ENCODE measurements around the gene RAD1.
A peak's percentile ranks its signal among the peaks of the same experiment; 100 is the strongest.
"Not testable (repeated sequence)": the region's sequence is repeated elsewhere in the genome, so short reads cannot be mapped to it uniquely, and the experiment has no call there.

Gene RAD1, protein sequence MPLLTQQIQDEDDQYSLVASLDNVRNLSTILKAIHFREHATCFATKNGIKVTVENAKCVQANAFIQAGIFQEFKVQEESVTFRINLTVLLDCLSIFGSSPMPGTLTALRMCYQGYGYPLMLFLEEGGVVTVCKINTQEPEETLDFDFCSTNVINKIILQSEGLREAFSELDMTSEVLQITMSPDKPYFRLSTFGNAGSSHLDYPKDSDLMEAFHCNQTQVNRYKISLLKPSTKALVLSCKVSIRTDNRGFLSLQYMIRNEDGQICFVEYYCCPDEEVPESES

DNA sequence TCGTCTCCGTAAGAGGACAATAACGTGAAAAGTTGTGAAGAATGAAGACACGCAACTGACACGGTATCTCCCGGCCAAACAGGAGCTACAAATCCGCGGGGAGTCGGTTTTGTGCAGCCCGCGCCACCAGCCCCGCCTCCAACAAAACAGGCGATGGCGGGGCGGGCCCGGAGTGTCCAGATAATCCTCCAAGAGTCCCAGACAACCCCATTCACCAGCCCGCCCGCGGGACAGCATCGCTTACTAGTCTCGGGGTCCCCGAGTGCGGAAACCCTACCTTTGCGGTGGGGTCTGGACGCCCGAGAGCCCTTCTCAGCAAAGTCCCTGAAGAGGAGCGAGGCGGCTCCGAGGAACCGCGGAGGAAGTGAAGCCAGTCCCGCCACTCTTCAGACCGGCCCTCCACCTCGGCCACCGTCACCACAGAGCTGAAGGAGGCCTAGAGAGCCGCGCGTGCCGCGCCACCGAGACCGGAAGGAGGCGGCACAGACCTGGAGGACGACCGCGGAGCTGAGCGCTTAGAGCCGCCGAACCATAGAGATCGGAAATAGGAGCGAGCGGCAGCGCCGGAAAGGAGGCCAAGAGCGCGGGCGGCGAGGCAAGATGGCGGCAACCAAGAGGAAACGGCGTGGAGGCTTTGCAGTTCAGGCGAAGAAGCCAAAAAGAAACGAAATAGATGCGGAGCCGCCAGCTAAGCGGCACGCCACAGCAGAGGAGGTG is at the start of gene RAD1, which contains the start of gene BRIX1:
Gene RAD1 (minus strand): TSS at position 366 of the 717 bp plus-strand sequence. CDS start 612 bp downstream, outside the sequence.
Gene BRIX1 (plus strand): TSS at position 573 of the 717 bp plus-strand sequence. CDS start 28 bp downstream, at position 601.
- DNase-seq (ENCODE audit: low read depth in 2 of 2): peak; percentile 86 to 89

DNA sequence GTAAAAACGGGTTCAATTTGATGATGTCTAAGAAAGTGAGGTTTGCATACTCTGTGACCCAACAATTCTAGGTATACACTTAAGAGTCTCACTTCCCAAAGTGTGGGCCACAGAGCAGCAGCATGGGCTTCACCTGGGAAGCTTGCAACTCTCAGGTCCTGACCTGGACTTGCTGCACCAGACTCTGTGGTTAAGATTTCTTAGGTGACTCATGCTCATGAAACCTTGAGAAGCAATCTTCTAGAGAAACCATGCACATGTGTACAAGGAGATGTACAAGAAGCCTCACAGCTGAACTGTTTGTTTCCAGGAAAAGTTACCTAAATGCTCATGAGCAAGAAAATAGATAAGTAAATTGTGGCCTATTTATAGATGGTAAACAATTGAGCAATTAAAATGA is 44.0 kb upstream of the RAD1 start:
- no peak for DNase-seq (ENCODE audit: low read depth in 2 of 2)

- DNase-seq (ENCODE audit: low read depth in 2 of 2): no peak
Measured at GRCh38 chr5:34957857-34958690, 42.8 kb upstream of the RAD1 start.

DNA sequence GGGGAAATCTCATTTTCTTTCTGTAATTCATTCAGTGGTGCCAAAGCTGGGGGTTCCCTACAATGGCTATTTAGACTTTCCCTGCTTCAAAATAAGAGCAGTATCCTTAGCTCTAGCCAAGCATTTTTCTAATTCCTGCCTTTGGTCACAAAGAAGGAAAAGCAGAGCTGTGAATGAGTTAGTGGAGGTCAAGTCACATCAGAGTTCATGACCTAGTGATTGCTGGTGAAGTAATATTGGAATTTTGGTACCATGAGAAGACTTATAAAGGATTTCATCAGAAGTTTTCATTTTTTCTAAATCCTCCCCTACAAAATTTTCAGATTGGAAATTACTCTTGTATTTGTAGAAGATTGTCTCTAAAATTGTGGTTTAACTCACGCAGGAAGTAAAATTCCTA is 42.0 kb upstream of the RAD1 start:
- DNase-seq (ENCODE audit: low read depth in 2 of 2): no peak

DNA sequence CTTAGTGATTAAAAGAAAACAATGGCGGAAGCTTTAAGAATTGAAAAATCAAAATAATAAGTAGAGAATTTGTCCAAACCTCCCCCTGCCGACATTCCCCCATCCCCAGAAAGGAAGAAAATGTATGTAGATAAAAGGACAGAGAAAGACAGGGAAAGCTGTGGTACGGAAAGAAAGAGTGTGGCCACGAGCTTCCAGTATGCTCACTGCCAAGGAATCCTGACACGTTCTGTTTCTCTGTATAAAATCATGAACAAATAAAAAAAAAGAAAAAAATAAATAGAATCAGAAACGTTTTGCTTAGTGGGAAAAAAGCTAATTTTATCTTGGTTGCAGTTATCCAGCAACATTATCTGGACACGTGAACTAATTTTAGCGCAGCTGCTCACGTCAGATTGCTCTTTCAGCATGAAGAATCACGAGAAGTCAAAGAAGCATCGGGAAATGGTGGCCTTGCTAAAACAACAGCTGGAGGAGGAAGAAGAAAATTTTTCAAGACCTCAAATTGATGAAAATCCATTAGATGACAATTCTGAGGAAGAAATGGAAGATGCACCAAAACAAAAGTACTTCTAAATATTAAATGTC is 29.2 kb upstream of the RAD1 start:
- DNase-seq (ENCODE audit: low read depth in 2 of 2): no peak

- DNase-seq (ENCODE audit: low read depth in 2 of 2): no peak
Measured at GRCh38 chr5:34944044-34944443, 28.7 kb upstream of the RAD1 start.

- DNase-seq (ENCODE audit: low read depth in 2 of 2): no peak
Measured at GRCh38 chr5:34941936-34942335, 26.6 kb upstream of the RAD1 start.

DNA sequence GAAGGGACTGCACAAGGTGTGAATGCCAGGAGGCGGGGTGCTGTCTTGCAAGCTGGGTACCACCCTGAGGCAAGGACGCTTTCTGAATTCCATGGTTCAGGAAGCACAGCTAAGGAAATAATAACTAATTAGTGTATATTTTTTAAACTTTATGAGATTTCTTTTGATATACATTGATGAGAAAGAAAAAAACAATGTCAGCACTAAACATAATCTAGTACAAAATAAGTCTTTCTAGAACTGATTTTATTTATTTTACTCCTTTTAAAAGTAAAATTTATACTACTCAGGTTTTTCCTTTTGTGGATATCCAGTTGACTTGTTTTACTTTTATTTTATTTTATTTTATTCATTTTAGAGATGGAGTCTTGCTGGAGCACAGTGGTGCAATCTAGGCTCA is 17.6 kb upstream of the RAD1 start:
- no peak for DNase-seq (ENCODE audit: low read depth in 2 of 2)

DNA sequence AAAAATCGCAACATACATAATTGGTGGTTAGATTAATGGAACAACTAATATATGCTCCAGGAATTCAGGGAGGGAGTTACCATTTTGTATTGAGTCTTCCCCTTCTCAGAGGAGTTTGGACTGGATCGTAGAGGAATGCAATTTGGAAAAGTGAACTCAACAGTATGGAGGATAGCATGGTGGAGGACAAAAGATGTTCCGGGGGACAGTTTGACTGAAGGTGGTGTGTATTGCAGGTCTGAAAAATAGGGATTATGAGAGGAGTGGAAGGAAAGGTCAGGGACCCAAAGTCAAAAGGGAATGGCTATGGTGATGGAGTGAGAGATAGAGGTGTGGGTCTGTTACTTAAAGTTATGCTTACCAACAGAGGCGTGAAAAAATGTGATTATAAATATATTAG is 15.6 kb upstream of the RAD1 start:
- DNase-seq (ENCODE audit: low read depth in 2 of 2): no peak

DNA sequence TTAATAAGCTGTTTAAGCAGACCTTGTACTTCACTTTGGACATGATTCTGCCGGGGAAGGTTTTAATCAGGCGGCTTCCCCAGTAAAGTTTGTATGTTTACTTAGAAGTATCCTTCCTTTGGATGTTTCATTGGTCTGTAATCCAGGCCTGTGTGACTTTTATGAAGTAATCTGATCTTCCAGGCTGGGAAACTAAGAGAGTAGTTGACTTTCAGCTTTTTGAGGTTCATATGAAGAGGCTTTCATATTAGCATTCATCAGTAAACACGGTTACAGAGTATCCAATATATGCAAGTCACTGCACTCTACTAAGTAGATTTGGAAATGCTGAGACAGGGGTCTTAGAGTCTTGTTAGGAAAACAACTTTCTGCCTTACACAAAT is 15.1 kb upstream of the RAD1 start:
- DNase-seq (ENCODE audit: low read depth in 2 of 2): no peak

- peak; percentile 58 to 61 for DNase-seq (ENCODE audit: low read depth in 2 of 2)
Measured at GRCh38 chr5:34929720-34930461, 14.6 kb upstream of the RAD1 start.

GRCh38 chr5:34929134-34929719 is 13.9 kb upstream of the RAD1 start, which contains the start of gene DNAJC21:
DNAJC21 (plus strand) TSS chr5:34929559; CDS start chr5:34929820, 261 bp downstream.
- peak; percentile 93 to 97 for DNase-seq (ENCODE audit: low read depth in 2 of 2)

- no peak for DNase-seq (ENCODE audit: low read depth in 2 of 2)
Measured at GRCh38 chr5:34928267-34928666, 13.0 kb upstream of the RAD1 start.

GRCh38 chr5:34927785-34928184 is 12.5 kb upstream of the RAD1 start:
- no peak for DNase-seq (ENCODE audit: low read depth in 2 of 2)

GRCh38 chr5:34926318-34926888 is 11.1 kb upstream of the RAD1 start:
- no peak for DNase-seq (ENCODE audit: low read depth in 2 of 2)

DNA sequence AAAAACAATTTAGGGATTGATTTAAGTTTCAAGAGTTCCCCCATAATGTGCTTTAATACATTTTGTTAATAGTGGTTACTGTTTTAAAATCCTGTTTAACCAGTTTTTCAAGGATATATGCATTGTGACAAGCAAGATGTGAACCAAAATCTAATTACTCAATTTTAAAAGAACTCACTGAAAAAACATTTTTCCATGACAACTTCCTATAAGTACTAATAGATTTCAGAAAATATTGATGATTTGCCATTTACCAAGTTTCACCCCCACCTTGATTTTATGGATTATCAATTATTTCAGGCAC is 9.1 kb upstream of the RAD1 start:
- DNase-seq (ENCODE audit: low read depth in 2 of 2): no peak

DNA sequence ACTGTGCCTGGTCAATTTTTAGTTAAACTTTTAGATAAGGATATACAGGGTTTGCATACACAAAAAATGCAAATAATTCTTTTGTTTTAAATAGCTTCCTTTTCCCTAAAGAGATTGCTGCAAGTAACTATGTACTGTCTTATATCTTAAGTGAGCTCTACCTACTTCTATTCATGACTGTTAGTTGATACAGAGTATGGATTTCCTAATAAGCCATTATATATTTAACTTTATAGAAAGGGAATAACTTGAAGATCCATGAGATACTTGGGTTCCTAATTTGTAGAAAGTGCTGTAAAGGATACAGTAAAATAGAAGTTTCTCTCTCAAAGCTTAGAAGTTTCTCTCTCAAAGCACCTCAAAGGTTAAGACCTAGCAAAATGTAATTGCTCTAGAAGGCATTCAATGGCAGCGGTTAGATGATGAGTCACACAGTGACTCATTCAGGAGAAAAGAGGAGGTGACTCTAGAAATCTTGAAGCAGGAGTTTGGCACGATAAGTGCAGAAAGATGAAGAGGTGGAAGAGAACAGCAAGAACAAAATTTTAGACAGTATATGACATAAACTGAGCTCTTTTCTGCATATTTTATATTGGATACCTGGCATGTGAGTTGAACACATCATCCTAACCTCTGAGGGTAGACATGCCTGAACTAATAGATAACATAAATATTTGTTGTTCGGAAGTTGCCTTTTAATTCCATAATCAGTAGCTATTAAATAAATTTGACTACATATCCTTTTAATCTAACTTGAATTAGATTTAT is 8.6 kb upstream of the RAD1 start:
- peak in 1 of 2 donors; percentile 11 for DNase-seq (ENCODE audit: low read depth in 2 of 2)

DNA sequence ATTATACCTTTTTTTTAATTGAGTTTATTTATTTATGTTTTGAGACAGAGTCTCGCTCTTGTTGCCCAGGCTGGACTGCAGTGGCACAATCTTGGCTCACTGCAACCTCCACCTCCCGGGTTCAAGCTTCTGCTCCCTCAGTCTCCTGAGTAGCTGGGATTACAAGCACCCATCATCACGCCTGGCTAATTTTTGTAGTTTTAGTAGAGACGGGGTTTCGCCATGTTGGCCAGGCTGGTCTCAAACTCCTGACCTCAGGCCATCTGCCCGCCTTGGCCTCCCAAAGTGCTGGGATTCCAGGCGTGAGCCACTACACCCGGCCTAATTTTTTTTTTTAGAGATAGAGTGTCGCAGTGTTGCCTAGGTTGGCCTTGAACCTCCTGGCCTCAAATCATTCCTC is 8.0 kb upstream of the RAD1 start:
- DNase-seq (ENCODE audit: low read depth in 2 of 2): not testable (repeated sequence)

- no peak for DNase-seq (ENCODE audit: low read depth in 2 of 2)
Measured at GRCh38 chr5:34919077-34919476, 3.8 kb upstream of the RAD1 start.

DNA sequence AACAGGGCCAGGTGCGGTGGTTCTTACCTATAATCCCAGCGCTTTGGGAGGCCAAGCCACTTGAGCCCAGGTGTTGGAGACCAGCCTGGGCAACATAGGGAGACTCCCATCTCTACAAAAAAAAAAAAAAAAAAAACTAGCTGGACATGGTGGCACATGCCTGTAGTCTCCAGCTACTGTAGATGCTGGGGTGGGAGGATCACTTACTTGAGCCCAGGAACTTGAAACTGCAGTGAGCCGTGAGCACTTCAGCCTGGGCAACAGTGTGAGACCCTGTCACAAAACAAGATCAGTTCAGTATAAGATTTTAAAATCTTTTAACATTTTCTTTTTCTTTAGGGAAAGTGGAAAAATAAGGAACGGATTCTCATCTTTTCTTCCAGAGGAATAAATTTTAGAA is 2.7 kb upstream of the RAD1 start:
- DNase-seq (ENCODE audit: low read depth in 2 of 2): no peak
